Lung (tissue), 13 donors: ENCODE data around the gene ZNF148. TPM values are rescaled to one million over a fixed set of nuclear protein-coding genes. Genes with fewer than 3 reads are reported as not detected.

Experiments used
- ATAC-seq: fragments of 200-7000 bp; cut with Tn5 transposase; one replicate; pipeline ENCODE4 v1.9.1; 2020; ENCODE audit warnings: moderate number of reproducible peaks; ENCODE audit not compliant: insufficient read depth, low FRiP score
- DNase-seq, 3 donors: peaks; one replicate each; pipeline ENCODE4 v3.0.0-alpha.2; 2013 to 2017
- H3K27ac ChIP-seq, 2 donors: one replicate each; pipeline ENCODE4 v1.5.1; 2013; ENCODE audit warnings: mild to moderate bottlenecking in 2 of 2, moderate library complexity in 2 of 2, control low read depth in 1 of 2, inconsistent platforms in 1 of 2, low read depth in 1 of 2, low read length in 1 of 2
- H3K27me3 ChIP-seq, 3 donors: one replicate each; pipeline ENCODE4 v1.5.1; 2013; ENCODE audit warnings: low read length in 2 of 3; ENCODE audit not compliant: control insufficient read depth in 3 of 3, insufficient read depth in 3 of 3
- H3K36me3 ChIP-seq, 4 donors: one replicate each; pipeline ENCODE4 v1.5.1; 2013; ENCODE audit warnings: low read length in 4 of 4, mild to moderate bottlenecking in 1 of 4, moderate library complexity in 1 of 4; ENCODE audit not compliant: control insufficient read depth in 4 of 4, insufficient read depth in 4 of 4
- H3K4me1 ChIP-seq, 5 donors: one replicate each; pipeline ENCODE4 v1.5.1; 2013; ENCODE audit warnings: low read length in 5 of 5, mild to moderate bottlenecking in 2 of 5, moderate library complexity in 1 of 5; ENCODE audit not compliant: control insufficient read depth in 5 of 5, insufficient read depth in 5 of 5
- H3K4me3 ChIP-seq: one replicate; pipeline ENCODE4 v1.5.1; 2013; ENCODE audit warnings: mild to moderate bottlenecking, control low read depth, moderate library complexity
- H3K9ac ChIP-seq, 2 donors: one replicate each; pipeline ENCODE4 v1.5.1; 2013; ENCODE audit warnings: low read length in 2 of 2, control low read depth in 1 of 2; ENCODE audit not compliant: insufficient read depth in 1 of 2
- H3K9me3 ChIP-seq, 4 donors: one replicate each; pipeline ENCODE4 v1.5.1; 2013; ENCODE audit warnings: low read length in 3 of 4, mild to moderate bottlenecking in 1 of 4, moderate library complexity in 1 of 4; ENCODE audit not compliant: control insufficient read depth in 4 of 4, insufficient read depth in 3 of 4
- CTCF ChIP-seq: IDR thresholded peaks from 2 replicates; pipeline ENCODE4 v1.5.1; 2012; ENCODE audit warnings: mild to moderate bottlenecking; ENCODE audit errors: control extremely low read depth, extremely low read depth
- WGBS, 2 donors: extraction: QIAGEN DNeasy Blood & Tissue Kit; methylation state at CpG; one replicate each; pipeline ENCODE4 v1.1.7; 2013; 5-methylcytosine and 5-hydroxymethylcytosine counted together
- polyA plus RNA-seq, 2 donors: library from polyadenylated mRNA; stranded (reverse); fragments of 200-250 nt; gene quantifications; one replicate each; pipeline ENCODE4 v1.2.1, GENCODE V29; 2013
- small RNA-seq: library from RNA; depleted of rRNA; stranded (forward); fragments of <200 nt; gene quantifications from one replicate; pipeline ENCODE3, GENCODE V24; 2014; ENCODE audit warnings: low replicate concordance
- total RNA-seq, 2 donors: library from RNA; depleted of rRNA in 1 of 2; stranded (reverse); fragments of >200 nt in 1 of 2; gene quantifications; one replicate each; pipeline ENCODE4 v1.2.1, GENCODE V29; 2014 to 2021
- donor health status: control.
- donor health status: control.
- donor health status: Bipolar disorder and iron deficiency.
- donor health status: healthy.
- donor health status: DM: yes; HTN: yes; CAD: no.

The ZNF148 gene
- total and polyA plus RNA-seq, 4 donors: 3.5 to 46.2 (median 20.4) TPM

GRCh38 chr3:125179143-125179883 lies 195.8 kb downstream of the ZNF148 start:
- DNase-seq: no peak
- Histone ChIP-seq H3K36me3 (no peaks in the 10 kb centered on the region), H3K4me3 (no peak overlapping the region), H3K27ac (no peak overlapping the region), H3K9me3 (no peaks in the 10 kb centered on the region), H3K9ac (no peak overlapping the region), H3K4me1 (no peaks in the 10 kb centered on the region), H3K27me3 (no peaks in the 10 kb centered on the region)
- no peak for TF ChIP-seq CTCF
- 65 to 78% methylated on average over 3 of the region's 3 CpGs for WGBS, 2 donors
- no peak for ATAC-seq

- no peak overlapping the region for H3K9ac ChIP-seq
- H3K27me3 ChIP-seq: no peaks in the 10 kb centered on the region
- no peak for TF ChIP-seq CTCF
- no peaks in the 10 kb centered on the region for H3K4me1 ChIP-seq
- no peaks in the 10 kb centered on the region for H3K36me3 ChIP-seq
- no peak for ATAC-seq
- no peak for DNase-seq
- 96 to 97% methylated on average over 13 of the region's 13 CpGs for WGBS, 2 donors
- H3K9me3 ChIP-seq: no peaks in the 10 kb centered on the region
- H3K4me3 ChIP-seq: no peak overlapping the region
- H3K27ac ChIP-seq: no peak overlapping the region
Observed at GRCh38 chr3:125177746-125178145, 197.4 kb downstream of the ZNF148 start.

Small RNA genes within 50 kb of the gene (small RNA-seq; reads per million reads assigned to genes)
- gene RNU6-232P: not detected

Other genes starting within 250 kb of the ZNF148 start
- gene SLC12A8, start 162.6 kb downstream of the ZNF148 start, total RNA-seq: 1 to 10 TPM; 5.9 to 9.8 TPM
- gene SLC12A8, start 162.6 kb downstream of the ZNF148 start, polyA plus RNA-seq: 1 to 10 TPM; 3.1 to 5.7 TPM
- 10 to 100 TPM; 32.6 to 67.4 TPM for gene SNX4, start 144.9 kb upstream of the ZNF148 start, total RNA-seq
- gene SNX4, start 144.9 kb upstream of the ZNF148 start, polyA plus RNA-seq: 10 to 100 TPM; 19.7 to 28.8 TPM
- gene OSBPL11, start 220.2 kb upstream of the ZNF148 start, total RNA-seq: 10 to 100 TPM; 18.1 to 18.9 TPM
- gene OSBPL11, start 220.2 kb upstream of the ZNF148 start, polyA plus RNA-seq: 10 to 100 TPM in 1 of 2 donors, 1 to 10 TPM in 1; 9.5 to 14.4 TPM